ENCODE data around the gene ZNF783.
A peak's percentile ranks its signal among the peaks of the same experiment; 100 is the strongest.

- peak; percentile 57 for TF ChIP-seq CTCF (conservative IDR thresholded peaks at IDR 0.05; ENCODE audit: low read depth, low read length)
- no peak for TF ChIP-seq EZH2 (IDR thresholded peaks at IDR 0.05; ENCODE audit: borderline replicate concordance, low read depth, low read length, poor library complexity, severe bottlenecking)
These were observed at the start of gene ZNF783 for GRCh38 chr7:149261829-149262617.
